Ishikawa (cell line): ENCODE measurements around the gene C6orf89.

Experiments used
- CEBPB ChIP-seq: IDR thresholded peaks from 2 replicates; pipeline ENCODE4 v1.6.1; 2012
- CREB1 ChIP-seq: IDR thresholded peaks from 2 replicates; pipeline ENCODE4 v1.6.1; 2012; ENCODE audit warnings: low read depth
- EGR1 ChIP-seq: IDR thresholded peaks from 2 replicates; pipeline ENCODE4 v1.6.1; 2012
- EP300 ChIP-seq: IDR thresholded peaks from 2 replicates; pipeline ENCODE4 v1.6.1; 2012; ENCODE audit warnings: borderline replicate concordance
- FOXM1 ChIP-seq: IDR thresholded peaks from 2 replicates; pipeline ENCODE4 v1.6.1; 2012; ENCODE audit warnings: low read depth, borderline replicate concordance
- NFIC ChIP-seq: IDR thresholded peaks from 2 replicates; pipeline ENCODE4 v1.6.1; 2012
- RAD21 ChIP-seq: IDR thresholded peaks from 2 replicates; pipeline ENCODE4 v1.6.1; 2012; ENCODE audit warnings: low read depth
- TAF1 ChIP-seq: IDR thresholded peaks from 2 replicates; pipeline ENCODE4 v1.6.1; 2012; ENCODE audit warnings: low read depth, mild to moderate bottlenecking
- TCF12 ChIP-seq: IDR thresholded peaks from 2 replicates; pipeline ENCODE4 v1.6.1; 2012; ENCODE audit warnings: low read depth
- TEAD4 ChIP-seq: IDR thresholded peaks from 2 replicates; pipeline ENCODE4 v1.6.1; 2012
- YY1 ChIP-seq: IDR thresholded peaks from 2 replicates; pipeline ENCODE4 v1.6.1; 2012; ENCODE audit warnings: low read depth
- ZBTB7A ChIP-seq: IDR thresholded peaks from 2 replicates; pipeline ENCODE4 v1.6.1; 2012; ENCODE audit warnings: low read depth
- TF ChIP-seq, protein P1 (sequence below): IDR thresholded peaks from 2 replicates; pipeline ENCODE4 v1.6.1; 2012; ENCODE audit warnings: low read depth, mild to moderate bottlenecking
- TF ChIP-seq, protein P2 (sequence below): IDR thresholded peaks from 2 replicates; pipeline ENCODE4 v1.6.1; 2012
- TF ChIP-seq, protein P3 (sequence below): IDR thresholded peaks from 2 replicates; pipeline ENCODE4 v1.6.1; 2012

Gene C6orf89

DNA sequence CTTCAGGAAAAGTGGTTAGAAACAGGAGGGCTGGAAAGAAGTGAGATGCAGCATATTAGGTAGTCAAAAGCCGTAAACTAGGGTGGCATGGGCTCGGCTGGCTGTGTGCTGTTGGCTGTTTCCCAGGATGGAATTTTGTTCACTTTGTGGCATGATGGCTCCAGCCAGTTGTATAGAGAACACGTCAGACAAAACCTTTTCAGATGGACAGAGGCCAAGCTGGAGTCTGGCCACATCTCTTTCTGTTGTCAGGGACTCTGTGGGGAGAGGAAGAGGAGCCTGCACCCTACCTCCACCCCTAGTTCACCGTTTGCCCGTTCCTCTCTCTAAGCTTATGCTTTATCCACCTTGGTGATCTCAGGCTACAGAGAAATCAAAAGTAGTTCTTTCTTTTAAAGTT lies 22.0 kb downstream of the C6orf89 start:
- TF ChIP-seq NFIC (no peak), ZBTB7A (no peak), TCF12 (no peak), EGR1 (no peak), CREB1 (no peak), RAD21 (no peak), FOXM1 (no peak), TAF1 (no peak), EP300 (no peak), YY1 (no peak), CEBPB (no peak)
- TF ChIP-seq, protein P1, sequence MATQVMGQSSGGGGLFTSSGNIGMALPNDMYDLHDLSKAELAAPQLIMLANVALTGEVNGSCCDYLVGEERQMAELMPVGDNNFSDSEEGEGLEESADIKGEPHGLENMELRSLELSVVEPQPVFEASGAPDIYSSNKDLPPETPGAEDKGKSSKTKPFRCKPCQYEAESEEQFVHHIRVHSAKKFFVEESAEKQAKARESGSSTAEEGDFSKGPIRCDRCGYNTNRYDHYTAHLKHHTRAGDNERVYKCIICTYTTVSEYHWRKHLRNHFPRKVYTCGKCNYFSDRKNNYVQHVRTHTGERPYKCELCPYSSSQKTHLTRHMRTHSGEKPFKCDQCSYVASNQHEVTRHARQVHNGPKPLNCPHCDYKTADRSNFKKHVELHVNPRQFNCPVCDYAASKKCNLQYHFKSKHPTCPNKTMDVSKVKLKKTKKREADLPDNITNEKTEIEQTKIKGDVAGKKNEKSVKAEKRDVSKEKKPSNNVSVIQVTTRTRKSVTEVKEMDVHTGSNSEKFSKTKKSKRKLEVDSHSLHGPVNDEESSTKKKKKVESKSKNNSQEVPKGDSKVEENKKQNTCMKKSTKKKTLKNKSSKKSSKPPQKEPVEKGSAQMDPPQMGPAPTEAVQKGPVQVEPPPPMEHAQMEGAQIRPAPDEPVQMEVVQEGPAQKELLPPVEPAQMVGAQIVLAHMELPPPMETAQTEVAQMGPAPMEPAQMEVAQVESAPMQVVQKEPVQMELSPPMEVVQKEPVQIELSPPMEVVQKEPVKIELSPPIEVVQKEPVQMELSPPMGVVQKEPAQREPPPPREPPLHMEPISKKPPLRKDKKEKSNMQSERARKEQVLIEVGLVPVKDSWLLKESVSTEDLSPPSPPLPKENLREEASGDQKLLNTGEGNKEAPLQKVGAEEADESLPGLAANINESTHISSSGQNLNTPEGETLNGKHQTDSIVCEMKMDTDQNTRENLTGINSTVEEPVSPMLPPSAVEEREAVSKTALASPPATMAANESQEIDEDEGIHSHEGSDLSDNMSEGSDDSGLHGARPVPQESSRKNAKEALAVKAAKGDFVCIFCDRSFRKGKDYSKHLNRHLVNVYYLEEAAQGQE = no peak
- TF ChIP-seq, protein P2, sequence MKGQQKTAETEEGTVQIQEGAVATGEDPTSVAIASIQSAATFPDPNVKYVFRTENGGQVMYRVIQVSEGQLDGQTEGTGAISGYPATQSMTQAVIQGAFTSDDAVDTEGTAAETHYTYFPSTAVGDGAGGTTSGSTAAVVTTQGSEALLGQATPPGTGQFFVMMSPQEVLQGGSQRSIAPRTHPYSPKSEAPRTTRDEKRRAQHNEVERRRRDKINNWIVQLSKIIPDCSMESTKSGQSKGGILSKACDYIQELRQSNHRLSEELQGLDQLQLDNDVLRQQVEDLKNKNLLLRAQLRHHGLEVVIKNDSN = no peak

DNA sequence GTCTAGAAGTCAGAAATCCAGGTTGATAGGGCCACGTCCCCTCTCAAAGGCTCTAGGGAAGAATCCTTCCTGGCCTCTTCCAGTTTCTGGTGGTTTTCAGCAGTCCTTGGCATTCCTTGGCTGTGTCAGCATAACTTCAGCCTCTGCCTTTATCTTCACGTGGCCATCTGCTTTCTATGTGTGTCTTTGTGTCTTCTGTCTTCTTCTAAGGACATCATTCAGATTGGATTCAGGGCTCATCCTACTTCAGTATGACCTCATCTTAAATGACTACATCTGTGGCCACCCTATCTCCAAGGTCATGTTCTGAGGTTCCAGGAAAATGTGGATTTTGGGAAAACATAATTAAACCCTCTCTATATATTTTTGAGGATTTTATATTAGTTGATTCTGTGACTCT lies 23.0 kb downstream of the C6orf89 start:
- no peak for TF ChIP-seq FOXM1
- TF ChIP-seq, protein P2 = no peak
- TF ChIP-seq ZBTB7A = no peak
- no peak for TF ChIP-seq TEAD4
- no peak for TF ChIP-seq TAF1
- no peak for TF ChIP-seq YY1
- TF ChIP-seq NFIC = no peak
- TF ChIP-seq, protein P3, sequence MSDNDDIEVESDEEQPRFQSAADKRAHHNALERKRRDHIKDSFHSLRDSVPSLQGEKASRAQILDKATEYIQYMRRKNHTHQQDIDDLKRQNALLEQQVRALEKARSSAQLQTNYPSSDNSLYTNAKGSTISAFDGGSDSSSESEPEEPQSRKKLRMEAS = no peak
- no peak for TF ChIP-seq TCF12
- no peak for TF ChIP-seq EGR1
- TF ChIP-seq CREB1 = no peak
- TF ChIP-seq, protein P1 = no peak
- TF ChIP-seq EP300 = no peak
- no peak for TF ChIP-seq RAD21
- TF ChIP-seq CEBPB = no peak

DNA sequence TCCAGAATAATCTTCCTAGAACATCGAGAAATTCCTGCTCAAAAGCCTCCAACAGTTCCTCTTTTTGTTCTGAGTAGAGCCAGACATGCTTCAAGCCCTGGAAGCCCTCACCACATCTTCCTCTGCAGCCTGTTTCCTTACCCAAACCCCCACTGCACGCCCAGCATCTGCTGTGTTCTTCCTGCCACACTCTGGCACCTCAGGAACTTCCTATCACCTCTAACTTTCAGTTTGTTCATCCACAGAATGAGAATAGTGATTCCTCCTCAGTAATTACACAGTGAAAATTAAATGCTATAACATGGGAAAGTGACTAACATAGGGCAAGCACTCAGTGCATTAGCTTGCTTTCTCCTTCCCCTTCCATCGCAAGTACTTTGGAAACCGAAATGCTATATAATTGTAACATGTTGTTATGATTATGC lies 26.3 kb downstream of the C6orf89 start:
- TF ChIP-seq EP300 = no peak

DNA sequence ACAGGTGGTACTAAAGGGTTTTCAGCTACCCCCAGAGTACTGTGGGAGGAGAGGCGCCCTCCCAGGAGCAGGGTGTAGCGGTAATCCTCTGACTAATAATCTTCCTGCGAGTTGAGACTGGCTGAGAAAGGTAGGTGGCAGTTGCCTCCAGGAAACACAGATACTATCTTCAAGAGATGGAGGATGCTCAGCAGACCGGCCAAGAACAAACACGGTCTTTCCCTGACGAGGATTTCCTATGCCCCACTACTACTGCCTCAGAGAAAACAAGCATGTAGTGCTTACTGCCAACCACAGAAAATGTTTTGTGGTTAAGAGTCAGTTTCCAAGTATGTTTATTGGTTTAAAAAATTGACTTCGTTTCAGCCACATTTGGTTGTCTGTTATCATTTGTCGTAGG lies 26.8 kb downstream of the C6orf89 start:
- TF ChIP-seq EP300 = no peak
- TF ChIP-seq NFIC = no peak
- TF ChIP-seq, protein P3 = no peak
- no peak for TF ChIP-seq RAD21
- no peak for TF ChIP-seq CREB1
- no peak for TF ChIP-seq TAF1
- no peak for TF ChIP-seq ZBTB7A
- TF ChIP-seq TCF12 = no peak
- no peak for TF ChIP-seq CEBPB
- no peak for TF ChIP-seq YY1
- no peak for TF ChIP-seq TEAD4
- TF ChIP-seq EGR1 = no peak
- TF ChIP-seq, protein P2 = no peak
- TF ChIP-seq FOXM1 = no peak
- TF ChIP-seq, protein P1 = no peak

DNA sequence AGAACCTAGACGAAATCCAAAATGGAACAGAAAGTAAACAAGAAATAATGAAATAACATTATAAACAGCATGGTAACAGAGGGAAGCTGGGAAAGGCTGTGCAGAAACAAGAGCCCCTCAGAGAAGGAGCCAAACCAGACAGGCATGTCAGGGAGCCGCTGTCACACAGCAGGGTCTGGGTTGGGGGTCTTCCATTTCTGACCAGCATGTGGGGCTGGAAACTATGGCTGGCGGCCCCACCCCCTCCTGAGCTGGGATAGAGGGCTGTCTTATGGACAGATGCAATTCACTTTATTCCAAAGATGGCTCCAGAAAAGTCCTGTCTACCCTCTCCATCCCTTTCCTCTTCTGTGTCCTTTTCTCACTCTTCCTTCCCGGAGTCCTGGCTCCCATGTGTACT lies 27.3 kb downstream of the C6orf89 start:
- TF ChIP-seq CEBPB = no peak
